OCI-LY7 (cell line): ENCODE results near the gene SMIM35. TPM values are rescaled to one million over a fixed set of nuclear protein-coding genes. Genes with fewer than 3 reads are reported as not detected.

Source experiments
- BruUV-seq: library from RNA; stranded (reverse); fragments of 400-500 nt; replicated peaks from 2 replicates; lab custom pipeline; 2021; lab: Mats Ljungman, UMichigan
- CTCF ChIA-PET: fragments of 300-600 bp; sonication (Branson Sonifier 250); formaldehyde crosslinking; loops from one replicate; lab custom pipeline; 2022; ENCODE audit warnings: antibody characterized with exemption; ENCODE audit not compliant: unreplicated experiment; lab: Charles Lee
- POLR2A ChIA-PET: fragments of 300-600 bp; sonication (Branson Sonifier 250); formaldehyde crosslinking; loops from one replicate; lab custom pipeline; 2022; ENCODE audit warnings: antibody characterized with exemption; lab: Charles Lee
- DNase-seq: peaks from one replicate; pipeline ENCODE4 v3.0.0-alpha.2; 2015; ENCODE audit warnings: low spot score
- H2AFZ ChIP-seq: fragments of 200-600 bp; sonication (generic), shearing (Covaris generic); 2 replicates; pipeline ENCODE4 v1.6.1; 2014; ENCODE audit warnings: mild to moderate bottlenecking, antibody characterized with exemption, low read length, moderate library complexity
- H3K27ac ChIP-seq: fragments of 200-600 bp; sonication (generic); 2 replicates; pipeline ENCODE4 v1.5.1; 2014; ENCODE audit warnings: mixed run types, low read depth, mild to moderate bottlenecking, moderate library complexity, low read length, inconsistent platforms; ENCODE audit not compliant: poor library complexity, severe bottlenecking
- H3K36me3 ChIP-seq: fragments of 200-600 bp; sonication (generic); 2 replicates; pipeline ENCODE4 v1.6.1; 2014; ENCODE audit warnings: mild to moderate bottlenecking, antibody characterized with exemption, low read length, moderate library complexity, mixed read lengths; ENCODE audit not compliant: insufficient read depth
- H3K4me1 ChIP-seq: fragments of 200-600 bp; sonication (generic); 2 replicates; pipeline ENCODE4 v1.5.1; 2014; ENCODE audit warnings: mild to moderate bottlenecking, low read length; ENCODE audit not compliant: insufficient read depth, poor library complexity, severe bottlenecking
- H3K4me2 ChIP-seq: fragments of 200-600 bp; sonication (generic); 2 replicates; pipeline ENCODE4 v1.6.1; 2014; ENCODE audit warnings: mild to moderate bottlenecking, low read length
- H3K4me3 ChIP-seq: fragments of 200-600 bp; sonication (generic); 2 replicates; pipeline ENCODE4 v1.5.1; 2014; ENCODE audit warnings: mild to moderate bottlenecking, low read depth, low read length; ENCODE audit not compliant: poor library complexity, severe bottlenecking
- H3K79me2 ChIP-seq: fragments of 200-600 bp; sonication (generic); 2 replicates; pipeline ENCODE4 v1.6.1; 2016; ENCODE audit warnings: low read depth, mild to moderate bottlenecking, low read length, moderate library complexity, mixed read lengths; ENCODE audit not compliant: insufficient read depth
- H3K9me2 ChIP-seq: fragments of 200-600 bp; sonication (generic); 2 replicates; pipeline ENCODE4 v1.6.1; 2016; ENCODE audit warnings: mild to moderate bottlenecking, low read length, mixed read lengths; ENCODE audit not compliant: insufficient read depth
- H3K9me3 ChIP-seq: fragments of 200-600 bp; sonication (generic); 2 replicates; pipeline ENCODE4 v1.6.1; 2014; ENCODE audit warnings: mild to moderate bottlenecking, mixed run types, low read length, mixed read lengths
- H4K20me1 ChIP-seq: fragments of 200-600 bp; sonication (generic); 2 replicates; pipeline ENCODE4 v1.6.1; 2014; ENCODE audit warnings: mild to moderate bottlenecking, antibody characterized with exemption, low read length, moderate library complexity, mixed read lengths; ENCODE audit not compliant: insufficient read depth
- CTCF ChIP-seq: fragments of 200-600 bp; sonication (generic); conservative IDR thresholded peaks from 2 replicates; pipeline ENCODE4 v1.5.1; 2014; ENCODE audit warnings: mild to moderate bottlenecking, antibody characterized with exemption, low read length, moderate library complexity, mixed read lengths
- EZH2phosphoT487 ChIP-seq: fragments of 200-600 bp; sonication (generic); IDR thresholded peaks from 2 replicates; pipeline ENCODE4 v1.6.1; 2018; ENCODE audit warnings: low read depth, borderline replicate concordance, mild to moderate bottlenecking, mixed run types, antibody characterized with exemption, low read length, moderate library complexity, mixed read lengths
- intact Hi-C: fragments of 100-400 bp; cut with micrococcal nuclease; formaldehyde crosslinking; loops from one replicate; pipeline ENCODE4 v1.10.0; 2022; ENCODE audit not compliant: unreplicated experiment
- total RNA-seq, 2 experiments: library from RNA; depleted of rRNA in 1 of 2; stranded (reverse); fragments of >200 nt in 1 of 2; shearing (Covaris generic) in 1 of 2; gene quantifications; 2 replicates each; pipeline ENCODE4 v1.2.3, GENCODE V29; 2014 to 2022

Gene SMIM35
- total RNA-seq, 2 experiments from 2014 or later = 0.06 to 0.67 TPM

- no peak overlapping the region for H3K4me3 ChIP-seq
- intact Hi-C loops = loop anchor here (5.0 kb wide), 1 partner anchor 431 kb away; the partner anchor contains the start of gene KMT2A
- H4K20me1 ChIP-seq = no peaks in the 10 kb centered on the region
- no peak overlapping the region for H2AFZ ChIP-seq
- peak overlapping the region; percentile 99 for H3K27ac ChIP-seq
- peak overlapping the region; percentile 63 for H3K4me2 ChIP-seq
- CTCF ChIA-PET = interaction anchor here (2.3 kb wide), 1 partner anchor 19 kb away, joined by 13 read pairs; the partner anchor contains the start of gene IL10RA
- H3K9me3 ChIP-seq = no peaks in the 10 kb centered on the region
- H3K4me1 ChIP-seq = peaks cover 93% of the 10 kb centered on the region
- H3K79me2 ChIP-seq = no peaks in the 10 kb centered on the region
- POLR2A ChIA-PET = interaction anchor here (1.2 to 6.7 kb wide), 4 partner anchors 9 to 40 kb away, joined by 3 to 59 read pairs (median 8); partner anchors contain the start of gene IL10RA
- BruUV-seq = no TSS peak
- H3K9me2 ChIP-seq = no peaks in the 10 kb centered on the region
- TF ChIP-seq CTCF (no peak), EZH2phosphoT487 (no peak)
- H3K36me3 ChIP-seq = no peaks in the 10 kb centered on the region
- DNase-seq = no peak
Observed at GRCh38 chr11:118006153-118006534, 80.6 kb downstream of the SMIM35 start.

- TF ChIP-seq CTCF (peak; percentile 46; the same call in 1 of the 2 replicates), EZH2phosphoT487 (no peak)
- H3K27ac ChIP-seq = peak overlapping the region; percentile 1
- DNase-seq = no peak
- peaks cover 87% of the 10 kb centered on the region for H3K4me1 ChIP-seq
- H4K20me1 ChIP-seq = no peaks in the 10 kb centered on the region
- intact Hi-C loops = loop anchor here (5.0 kb wide), 1 partner anchor 432 kb away; the partner anchor contains the start of gene KMT2A
- BruUV-seq = no TSS peak
- CTCF ChIA-PET = interaction anchor here (0.6 to 2.3 kb wide), 2 partner anchors 10 to 19 kb away, joined by 4 to 13 read pairs; partner anchors contain the start of gene IL10RA
- no peak overlapping the region for H3K4me3 ChIP-seq
- no peaks in the 10 kb centered on the region for H3K79me2 ChIP-seq
- no peaks in the 10 kb centered on the region for H3K9me2 ChIP-seq
- H3K9me3 ChIP-seq = no peaks in the 10 kb centered on the region
- no peak overlapping the region for H2AFZ ChIP-seq
- H3K36me3 ChIP-seq = peaks cover 3% of the 10 kb centered on the region
- H3K4me2 ChIP-seq = peak overlapping the region; percentile 63; the same call in 1 of the 2 replicates
- POLR2A ChIA-PET = interaction anchor here (1.2 to 6.7 kb wide), 5 partner anchors 8 to 40 kb away, joined by 3 to 59 read pairs (median 3); partner anchors contain the start of gene IL10RA
Observed at GRCh38 chr11:118005224-118006152, 81.3 kb downstream of the SMIM35 start.
